Body of pancreas (tissue), 4 donors: ENCODE data around the gene LYPD3. TPM values are rescaled to one million over a fixed set of nuclear protein-coding genes. Genes with fewer than 3 reads are reported as not detected.

Experiments used
- ATAC-seq: fragments of 150-250 bp; one replicate; pipeline ENCODE4 v1.9.1; 2016
- DNase-seq, 4 donors: peaks; one replicate each; pipeline ENCODE4 v3.0.0-alpha.2; 2019
- H3K27ac ChIP-seq, 4 donors: fragments of 200-600 bp; sonication (generic); 1 replicate in 3 of 4; 2 replicates in 1 of 4; pipeline versions ENCODE4 v1.5.1 to v1.6.1; 2016 to 2019; ENCODE audit warnings: mild to moderate bottlenecking in 1 of 4, mixed read lengths in 1 of 4, moderate library complexity in 1 of 4
- H3K27me3 ChIP-seq, 2 donors: fragments of 200-600 bp; sonication (generic); one replicate each; pipeline ENCODE4 v1.6.0; 2016; ENCODE audit warnings: mild to moderate bottlenecking in 1 of 2
- H3K36me3 ChIP-seq, 2 donors: fragments of 200-600 bp; sonication (generic); replicated peaks in 1 of 2; 2 replicates each; pipeline ENCODE4 v1.5.1; 2016; ENCODE audit warnings: low read depth in 2 of 2; ENCODE audit not compliant: insufficient read depth in 1 of 2
- H3K4me1 ChIP-seq: fragments of 200-600 bp; sonication (generic); one replicate; pipeline ENCODE4 v1.6.0; 2016
- H3K4me3 ChIP-seq, 2 donors: fragments of 200-600 bp; sonication (generic); 1 replicate in 1 of 2; 2 replicates in 1 of 2; pipeline ENCODE4 v1.5.1; 2016 to 2019
- H3K9me3 ChIP-seq, 3 donors: fragments of 200-600 bp; sonication (generic); 1 replicate in 2 of 3; 2 replicates in 1 of 3; pipeline ENCODE4 v1.5.1; 2016
- CTCF ChIP-seq, 7 experiments: fragments of 450-650 bp in 4 of 7; fragments of 200-600 bp in 3 of 7; sonication (generic) in 3 of 7; IDR thresholded peaks; one replicate each; pipeline ENCODE4 v1.5.1; 2016 to 2019; ENCODE audit warnings: antibody characterized with exemption in 7 of 7
- POLR2A ChIP-seq, 3 donors: fragments of 450-650 bp; IDR thresholded peaks; one replicate each; pipeline ENCODE4 v1.6.1; 2016; ENCODE audit warnings: antibody characterized with exemption in 3 of 3, mild to moderate bottlenecking in 2 of 3
- WGBS, 2 donors: methylation state at CpG; one replicate each; pipeline ENCODE4 v1.1.5; 2017; 5-methylcytosine and 5-hydroxymethylcytosine counted together
- intact Hi-C: fragments of 100-400 bp; cut with DNase I; formaldehyde crosslinking; loops from one replicate; pipeline ENCODE4 v1.15.1; 2023
- total RNA-seq, 2 donors: library from RNA; depleted of rRNA; stranded (reverse); fragments of >200 nt; gene quantifications; one replicate each; pipeline ENCODE4 v1.1.0, GENCODE V29; 2016

Gene LYPD3
- total RNA-seq, 2 donors from 2014 or later: 0.26 TPM; not detected in 1

GRCh38 chr19:43482193-43482592 is 16.8 kb upstream of the LYPD3 start:
- intact Hi-C loops: no loop called here
- DNase-seq: no peak
- no peaks in the 10 kb centered on the region for H3K9me3 ChIP-seq

GRCh38 chr19:43481701-43482100 is 16.3 kb upstream of the LYPD3 start:
- H3K9me3 ChIP-seq: no peaks in the 10 kb centered on the region
- TF ChIP-seq POLR2A (IDR thresholded peaks at IDR 0.05) (no peak), CTCF (IDR thresholded peaks at IDR 0.05) (no peak)
- 83 to 90% methylated on average over 6 of the region's 6 CpGs for WGBS, 2 donors
- H3K27ac ChIP-seq: no peak overlapping the region
- H3K4me3 ChIP-seq: no peak overlapping the region
- no peaks in the 10 kb centered on the region for H3K36me3 ChIP-seq
- ATAC-seq (no peak), DNase-seq (no peak)
- intact Hi-C loops: no loop called here
- H3K27me3 ChIP-seq: no peaks in the 10 kb centered on the region
- no peaks in the 10 kb centered on the region for H3K4me1 ChIP-seq

More at GRCh38 chr19:43482193-43482592, 16.8 kb upstream of the LYPD3 start:
- no peak for TF ChIP-seq CTCF (IDR thresholded peaks at IDR 0.05)
- TF ChIP-seq POLR2A (IDR thresholded peaks at IDR 0.05): no peak
- no peaks in the 10 kb centered on the region for H3K27me3 ChIP-seq
- WGBS, 2 donors: 87 to 89% methylated on average over 3 to 4 of the region's 4 CpGs
- no peak for ATAC-seq
- H3K4me3 ChIP-seq: no peak overlapping the region
- H3K4me1 ChIP-seq: no peaks in the 10 kb centered on the region
- H3K36me3 ChIP-seq: no peaks in the 10 kb centered on the region
- H3K27ac ChIP-seq: no peak overlapping the region

- no peak for TF ChIP-seq CTCF (IDR thresholded peaks at IDR 0.05)
These were observed 15.2 kb upstream of the LYPD3 start for GRCh38 chr19:43480574-43480973.

DNA sequence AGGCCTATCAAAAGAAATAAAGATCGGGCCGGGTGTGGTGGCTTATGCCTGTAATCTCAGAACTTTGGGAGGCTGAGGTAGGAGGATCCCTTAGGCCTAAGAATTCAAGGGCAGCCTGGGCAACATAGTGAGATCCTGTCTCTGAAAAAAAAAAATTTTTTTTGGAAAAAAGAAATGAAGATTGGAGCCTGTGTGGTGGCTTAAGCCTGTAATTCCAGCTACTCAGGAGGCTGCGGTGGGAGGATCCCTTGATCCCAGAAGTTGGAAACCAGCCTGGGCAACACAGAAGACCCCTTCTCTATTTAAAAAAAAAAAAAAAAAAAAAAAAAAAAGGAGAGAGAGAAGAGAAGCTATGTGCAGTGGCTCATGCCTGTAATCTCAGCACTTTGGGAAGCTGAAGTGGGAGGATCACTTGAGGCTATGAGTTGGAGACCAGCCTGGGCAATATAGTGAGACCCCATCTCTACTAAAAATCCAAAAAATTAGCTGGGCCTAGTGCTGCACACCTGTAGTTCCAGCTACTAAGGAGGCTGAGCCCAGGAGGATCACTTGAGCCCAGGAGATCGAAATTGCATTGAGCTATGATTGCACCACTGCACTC is 14.7 kb upstream of the LYPD3 start:
- Histone ChIP-seq H3K4me1 (peaks cover 7% of the 10 kb centered on the region), H3K36me3 (no peaks in the 10 kb centered on the region), H3K4me3 (no peak overlapping the region), H3K9me3 (no peaks in the 10 kb centered on the region), H3K27me3 (no peaks in the 10 kb centered on the region), H3K27ac (no peak overlapping the region)
- 94 to 97% methylated on average over 3 to 4 of the region's 4 CpGs for WGBS, 2 donors
- intact Hi-C loops: no loop called here
- no peak for DNase-seq
- no peak for ATAC-seq
- TF ChIP-seq POLR2A (IDR thresholded peaks at IDR 0.05) (no peak), CTCF (IDR thresholded peaks at IDR 0.05) (no peak)

More at GRCh38 chr19:43480574-43480973, 15.2 kb upstream of the LYPD3 start:
- Histone ChIP-seq H3K9me3 (no peaks in the 10 kb centered on the region), H3K4me3 (no peak overlapping the region), H3K36me3 (no peaks in the 10 kb centered on the region), H3K4me1 (peaks cover 2% of the 10 kb centered on the region), H3K27ac (no peak overlapping the region), H3K27me3 (no peaks in the 10 kb centered on the region)
- intact Hi-C loops: no loop called here
- no peak for ATAC-seq
- no peak for DNase-seq
- 94% methylated on average over 3 of the region's 3 CpGs for WGBS, 2 donors

DNA sequence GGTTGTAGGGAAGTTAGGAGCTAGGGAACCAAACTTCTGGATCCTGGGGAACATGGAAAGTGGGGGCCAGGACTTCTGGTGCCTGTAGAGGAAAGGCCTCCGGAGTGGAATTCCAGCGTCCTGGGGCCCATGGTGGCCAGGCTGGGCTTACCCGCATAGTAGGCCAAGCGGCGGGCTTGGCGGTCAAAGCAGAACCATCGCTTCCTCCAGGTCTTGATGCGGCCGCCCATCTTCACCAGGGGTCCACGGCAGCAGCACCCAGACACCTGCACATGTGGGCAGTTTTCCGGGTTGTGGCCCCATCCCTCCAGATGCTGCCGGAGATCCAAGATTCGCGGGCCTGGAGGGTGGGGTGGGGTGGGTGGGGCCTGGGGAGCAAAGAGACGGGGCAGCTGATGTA is 13.8 kb upstream of the LYPD3 start:
- ATAC-seq: no peak
- H3K4me1 ChIP-seq: peaks cover 15% of the 10 kb centered on the region
- 92 to 96% methylated on average over 7 to 13 of the region's 15 CpGs for WGBS, 2 donors
- H3K27me3 ChIP-seq: no peaks in the 10 kb centered on the region
- H3K36me3 ChIP-seq: no peaks in the 10 kb centered on the region
- H3K9me3 ChIP-seq: no peaks in the 10 kb centered on the region
- DNase-seq: no peak
- H3K4me3 ChIP-seq: no peak overlapping the region
- intact Hi-C loops: no loop called here
- TF ChIP-seq CTCF (IDR thresholded peaks at IDR 0.05) (no peak), POLR2A (IDR thresholded peaks at IDR 0.05) (no peak)
- no peak overlapping the region for H3K27ac ChIP-seq
